ENCODE results near the gene NDFIP1. TPM values are rescaled to one million over a fixed set of nuclear protein-coding genes. Genes with fewer than 3 reads are reported as not detected.
"Not testable (repeated sequence)": the region's sequence is repeated elsewhere in the genome, so short reads cannot be mapped to it uniquely, and the experiment has no call there.

Gene NDFIP1
- polyA plus RNA-seq, 1 experiment: 11.2 TPM

DNA sequence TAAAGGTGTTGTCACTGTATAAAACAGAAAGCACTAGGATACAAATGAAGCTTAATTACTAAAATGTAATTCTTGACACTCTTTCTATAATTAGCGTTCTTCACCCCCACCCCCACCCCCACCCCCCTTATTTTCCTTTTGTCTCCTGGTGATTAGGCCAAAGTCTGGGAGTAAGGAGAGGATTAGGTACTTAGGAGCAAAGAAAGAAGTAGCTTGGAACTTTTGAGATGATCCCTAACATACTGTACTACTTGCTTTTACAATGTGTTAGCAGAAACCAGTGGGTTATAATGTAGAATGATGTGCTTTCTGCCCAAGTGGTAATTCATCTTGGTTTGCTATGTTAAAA is 43.8 kb downstream of the NDFIP1 start:
- no peak for DNase-seq (ENCODE audit: low read depth)
- ChIA-PET CTCF (interaction anchor here (0.6 to 4.3 kb wide), 14 partner anchors 17 to 561 kb away, joined by 3 to 75 read pairs (median 3); partner anchors contain the start of gene SPRY4), POLR2A (no interaction called here)
- no peak overlapping the region for H3K4me3 ChIP-seq (ENCODE audit: low read depth, low read length)
- TF ChIP-seq, protein P1, sequence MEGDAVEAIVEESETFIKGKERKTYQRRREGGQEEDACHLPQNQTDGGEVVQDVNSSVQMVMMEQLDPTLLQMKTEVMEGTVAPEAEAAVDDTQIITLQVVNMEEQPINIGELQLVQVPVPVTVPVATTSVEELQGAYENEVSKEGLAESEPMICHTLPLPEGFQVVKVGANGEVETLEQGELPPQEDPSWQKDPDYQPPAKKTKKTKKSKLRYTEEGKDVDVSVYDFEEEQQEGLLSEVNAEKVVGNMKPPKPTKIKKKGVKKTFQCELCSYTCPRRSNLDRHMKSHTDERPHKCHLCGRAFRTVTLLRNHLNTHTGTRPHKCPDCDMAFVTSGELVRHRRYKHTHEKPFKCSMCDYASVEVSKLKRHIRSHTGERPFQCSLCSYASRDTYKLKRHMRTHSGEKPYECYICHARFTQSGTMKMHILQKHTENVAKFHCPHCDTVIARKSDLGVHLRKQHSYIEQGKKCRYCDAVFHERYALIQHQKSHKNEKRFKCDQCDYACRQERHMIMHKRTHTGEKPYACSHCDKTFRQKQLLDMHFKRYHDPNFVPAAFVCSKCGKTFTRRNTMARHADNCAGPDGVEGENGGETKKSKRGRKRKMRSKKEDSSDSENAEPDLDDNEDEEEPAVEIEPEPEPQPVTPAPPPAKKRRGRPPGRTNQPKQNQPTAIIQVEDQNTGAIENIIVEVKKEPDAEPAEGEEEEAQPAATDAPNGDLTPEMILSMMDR (IDR thresholded peaks at IDR 0.05; ENCODE audit: insufficient read depth, low read depth, low read length): no peak
- H3K36me3 ChIP-seq (ENCODE audit: control insufficient read depth, insufficient read depth, low read length): no peaks in the 10 kb centered on the region
- H3K27me3 ChIP-seq (ENCODE audit: control insufficient read depth, insufficient read depth, low read length): no peaks in the 10 kb centered on the region

DNA sequence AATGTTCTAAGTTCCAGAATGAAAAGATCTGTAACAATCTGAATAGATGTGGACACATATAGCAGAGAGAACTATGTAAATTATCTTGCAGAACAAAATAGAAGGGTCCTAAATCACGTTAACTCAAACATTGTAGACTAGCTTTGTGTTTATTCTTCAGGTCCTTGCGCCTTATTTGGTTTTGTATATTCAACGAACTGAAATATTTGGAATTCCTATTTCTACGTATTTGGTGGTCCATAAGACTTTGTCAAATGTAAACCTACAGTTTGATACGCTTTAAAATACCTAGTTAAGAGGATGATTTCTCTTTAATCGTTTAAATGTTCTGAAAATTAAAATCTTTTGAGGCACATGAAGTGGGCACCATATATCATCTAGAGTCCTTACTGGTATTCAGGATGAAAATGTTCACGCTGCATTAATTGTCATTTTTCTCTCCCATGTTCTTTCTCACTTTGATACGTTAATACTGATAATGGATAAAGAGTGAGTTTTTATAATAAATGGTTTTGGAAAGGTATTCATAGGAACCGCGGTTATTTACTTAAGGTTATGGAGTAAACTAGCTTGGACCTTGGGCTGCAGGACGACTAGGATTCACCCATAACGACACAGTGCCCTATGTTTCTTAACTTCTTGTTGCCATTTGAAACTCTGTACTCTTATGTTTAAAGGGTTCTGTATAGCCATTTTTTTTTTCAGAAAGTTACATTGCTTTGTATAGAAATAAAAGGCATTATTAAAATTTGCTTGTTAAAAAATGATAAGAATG is 45.3 kb downstream of the NDFIP1 start:
- ChIA-PET POLR2A (no interaction called here), CTCF (interaction anchor here (0.6 to 4.3 kb wide), 4 partner anchors 9 to 545 kb away, joined by 3 to 75 read pairs (median 6); no protein-coding TSS in a partner anchor)
- no peak overlapping the region for H3K4me3 ChIP-seq (ENCODE audit: low read depth, low read length)
- TF ChIP-seq, protein P1 (IDR thresholded peaks at IDR 0.05; ENCODE audit: insufficient read depth, low read depth, low read length): no peak
- no peaks in the 10 kb centered on the region for H3K36me3 ChIP-seq (ENCODE audit: control insufficient read depth, insufficient read depth, low read length)
- no peak for DNase-seq (ENCODE audit: low read depth)
- H3K27me3 ChIP-seq (ENCODE audit: control insufficient read depth, insufficient read depth, low read length): no peaks in the 10 kb centered on the region

DNA sequence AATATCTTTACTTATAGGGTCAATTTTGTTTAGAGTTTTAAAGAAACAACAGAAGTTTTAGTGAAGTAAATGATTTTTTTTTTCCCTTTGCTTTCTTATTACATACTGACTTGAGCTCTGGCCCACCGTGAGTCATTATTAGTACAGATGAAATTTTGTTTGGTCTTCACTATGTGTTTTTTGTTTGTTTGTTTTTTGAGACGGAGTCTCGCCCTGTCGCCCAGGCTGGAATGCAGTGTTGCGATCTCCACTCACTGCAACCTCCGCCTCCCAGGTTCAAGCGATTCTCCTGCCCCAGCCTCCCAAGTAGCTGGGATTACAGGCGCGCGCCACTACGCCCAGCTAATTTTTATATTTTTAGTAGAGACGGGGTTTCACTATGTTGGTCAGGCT is 45.9 kb downstream of the NDFIP1 start:
- H3K36me3 ChIP-seq (ENCODE audit: control insufficient read depth, insufficient read depth, low read length); H3K27me3 ChIP-seq (ENCODE audit: control insufficient read depth, insufficient read depth, low read length); DNase-seq (ENCODE audit: low read depth); POLR2A ChIA-PET; H3K4me3 ChIP-seq (ENCODE audit: low read depth, low read length): not testable (repeated sequence)
- CTCF ChIA-PET: interaction anchor here (0.6 to 4.3 kb wide), 3 partner anchors 9 to 393 kb away, joined by 3 to 75 read pairs (median 4); no protein-coding TSS in a partner anchor

DNA sequence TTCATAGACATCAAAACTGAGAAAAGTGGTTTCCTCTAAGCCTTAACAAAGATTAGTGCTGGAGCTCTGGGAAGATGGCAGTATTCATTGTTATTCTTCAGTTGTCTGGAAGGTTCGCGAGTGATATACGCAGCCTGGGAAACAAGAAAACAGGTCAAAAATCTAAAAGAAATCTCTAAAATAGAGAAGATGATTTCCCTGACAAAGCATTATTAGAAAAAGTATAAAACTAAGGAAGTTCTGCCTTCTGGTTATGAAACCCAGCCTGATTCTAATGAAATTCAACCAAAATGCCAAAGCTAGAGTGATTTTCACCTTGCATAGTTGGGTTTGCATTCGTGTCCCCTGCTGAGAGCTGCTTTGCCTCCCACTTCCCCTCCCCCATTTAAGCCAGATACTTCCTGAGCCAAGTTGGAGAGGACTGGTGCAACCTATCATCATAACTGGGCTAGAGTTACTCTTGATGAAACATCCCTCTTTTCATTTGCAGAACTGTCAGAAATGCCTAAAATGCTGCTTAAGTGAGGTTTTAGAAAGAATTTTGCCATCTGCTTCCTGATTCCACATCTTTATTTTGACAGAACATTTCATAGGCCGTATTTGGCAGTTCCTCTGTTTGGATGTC is 48.4 kb downstream of the NDFIP1 start:
- H3K27me3 ChIP-seq (ENCODE audit: control insufficient read depth, insufficient read depth, low read length): no peaks in the 10 kb centered on the region
- H3K36me3 ChIP-seq (ENCODE audit: control insufficient read depth, insufficient read depth, low read length): no peaks in the 10 kb centered on the region
- TF ChIP-seq, protein P1 (IDR thresholded peaks at IDR 0.05; ENCODE audit: insufficient read depth, low read depth, low read length): no peak
- no peak overlapping the region for H3K4me3 ChIP-seq (ENCODE audit: low read depth, low read length)
- no peak for DNase-seq (ENCODE audit: low read depth)
- ChIA-PET POLR2A (no interaction called here), CTCF (interaction anchor here (1.4 kb wide), 1 partner anchor 391 kb away, joined by 7 read pairs; no protein-coding TSS in a partner anchor)

DNA sequence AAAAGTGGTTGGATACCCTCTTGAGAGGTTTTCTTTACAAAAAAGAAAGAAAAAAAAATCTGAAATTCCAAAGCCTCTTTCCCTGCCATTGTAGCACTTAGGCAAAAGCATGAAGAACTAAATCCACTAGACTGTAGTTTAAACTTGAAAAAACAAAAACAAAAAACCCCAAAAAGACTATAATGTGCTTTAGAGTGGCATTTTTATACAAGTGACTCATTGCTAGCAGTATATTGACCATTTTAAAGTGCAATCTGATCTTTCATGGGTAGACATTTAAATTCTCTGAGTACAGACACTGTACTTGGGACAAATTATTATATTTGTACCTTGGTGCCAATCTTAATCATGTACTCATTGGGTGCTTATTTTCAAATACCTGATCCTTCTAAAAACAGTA is 50.8 kb downstream of the NDFIP1 start:
- no peak for DNase-seq (ENCODE audit: low read depth)
- H3K4me3 ChIP-seq (ENCODE audit: low read depth, low read length): no peak overlapping the region
- TF ChIP-seq, protein P1 (IDR thresholded peaks at IDR 0.05; ENCODE audit: insufficient read depth, low read depth, low read length): no peak
- CTCF ChIA-PET: interaction anchor here (1.7 to 1.9 kb wide), 2 partner anchors 15 to 390 kb away, joined by 3 to 5 read pairs; no protein-coding TSS in a partner anchor
- no peaks in the 10 kb centered on the region for H3K36me3 ChIP-seq (ENCODE audit: control insufficient read depth, insufficient read depth, low read length)
- POLR2A ChIA-PET: no interaction called here
- H3K27me3 ChIP-seq (ENCODE audit: control insufficient read depth, insufficient read depth, low read length): no peaks in the 10 kb centered on the region

All from BJ (cell line).